Activated CD8-positive, alpha-beta T cell treated with anti-CD3 and anti-CD28 coated beads, Interleukin-2, amount 10 ng/mL, durations not matched to agents 7 days and 5 days (primary cell): ENCODE data around the gene GREB1. TPM values are rescaled to one million over a fixed set of nuclear protein-coding genes. Genes with fewer than 3 reads are reported as not detected.

Experiments used
- ATAC-seq: fragments of 150-1000 bp; cut with Tn5 transposase; one replicate; pipeline ENCODE4 v1.10.0; 2021; ENCODE audit warnings: moderate library complexity
- CTCF ChIA-PET: fragments of 350-600 bp; sonication (Branson Sonifier 250); formaldehyde crosslinking; loops from one replicate; lab custom pipeline; 2021; ENCODE audit warnings: antibody characterized with exemption; lab: Charles Lee
- POLR2A ChIA-PET: fragments of 350-600 bp; sonication (Branson Sonifier 250); formaldehyde crosslinking; loops from one replicate; lab custom pipeline; 2021; ENCODE audit warnings: antibody characterized with exemption; lab: Charles Lee
- DNase-seq: peaks from one replicate; pipeline ENCODE4 v3.0.0-alpha.2; 2020
- H3K27ac Mint-ChIP-seq: one replicate; pipeline ENCODE4 v1.8.0; 2021; ENCODE audit warnings: mild to moderate bottlenecking, mixed read lengths
- H3K27me3 Mint-ChIP-seq: one replicate; pipeline ENCODE4 v1.8.0; 2021; ENCODE audit warnings: low read depth, mixed read lengths
- H3K36me3 Mint-ChIP-seq: one replicate; pipeline ENCODE4 v1.8.0; 2021; ENCODE audit warnings: low read depth, mixed read lengths
- H3K4me1 Mint-ChIP-seq: one replicate; pipeline ENCODE4 v1.8.0; 2021; ENCODE audit warnings: low read depth, mixed read lengths
- H3K4me3 Mint-ChIP-seq: one replicate; pipeline ENCODE4 v1.8.0; 2021; ENCODE audit warnings: mild to moderate bottlenecking, mixed read lengths
- H3K9me3 Mint-ChIP-seq: one replicate; pipeline ENCODE4 v1.8.0; 2022; ENCODE audit warnings: mixed read lengths; ENCODE audit not compliant: insufficient read depth
- total RNA-seq, 2 experiments: library from RNA; stranded (reverse); gene quantifications; one replicate each; pipeline ENCODE4 v1.2.3, GENCODE V29; 2021

GREB1 gene
- total RNA-seq, 2 experiments from 2014 or later: 0.42 to 0.68 TPM

- H3K4me1 Mint-ChIP-seq: peaks cover 8% of the 10 kb centered on the region
- ATAC-seq (no peak), DNase-seq (no peak)
- peaks cover 3% of the 10 kb centered on the region for H3K27me3 Mint-ChIP-seq
- no peaks in the 10 kb centered on the region for H3K36me3 Mint-ChIP-seq
- POLR2A ChIA-PET: no interaction called here
- CTCF ChIA-PET: interaction anchor here (1.1 to 1.8 kb wide), 2 partner anchors 81 to 84 kb away, joined by 4 to 6 read pairs; no protein-coding TSS in a partner anchor
- H3K4me3 Mint-ChIP-seq: no peak overlapping the region
- no peaks in the 10 kb centered on the region for H3K9me3 Mint-ChIP-seq
- no peak overlapping the region for H3K27ac Mint-ChIP-seq
These were observed 33.0 kb upstream of the GREB1 start for GRCh38 chr2:11500702-11501303.

- Mint-ChIP-seq H3K9me3 (no peaks in the 10 kb centered on the region), H3K27ac (no peak overlapping the region), H3K4me3 (no peak overlapping the region), H3K4me1 (peaks cover 8% of the 10 kb centered on the region), H3K36me3 (no peaks in the 10 kb centered on the region), H3K27me3 (peaks cover 3% of the 10 kb centered on the region)
- no peak for DNase-seq
- ATAC-seq: no peak
- ChIA-PET CTCF (interaction anchor here (0.9 kb wide), 1 partner anchor 13 kb away, joined by 3 read pairs; no protein-coding TSS in a partner anchor), POLR2A (no interaction called here)
These were observed 31.0 kb upstream of the GREB1 start for GRCh38 chr2:11502740-11503292.

DNA sequence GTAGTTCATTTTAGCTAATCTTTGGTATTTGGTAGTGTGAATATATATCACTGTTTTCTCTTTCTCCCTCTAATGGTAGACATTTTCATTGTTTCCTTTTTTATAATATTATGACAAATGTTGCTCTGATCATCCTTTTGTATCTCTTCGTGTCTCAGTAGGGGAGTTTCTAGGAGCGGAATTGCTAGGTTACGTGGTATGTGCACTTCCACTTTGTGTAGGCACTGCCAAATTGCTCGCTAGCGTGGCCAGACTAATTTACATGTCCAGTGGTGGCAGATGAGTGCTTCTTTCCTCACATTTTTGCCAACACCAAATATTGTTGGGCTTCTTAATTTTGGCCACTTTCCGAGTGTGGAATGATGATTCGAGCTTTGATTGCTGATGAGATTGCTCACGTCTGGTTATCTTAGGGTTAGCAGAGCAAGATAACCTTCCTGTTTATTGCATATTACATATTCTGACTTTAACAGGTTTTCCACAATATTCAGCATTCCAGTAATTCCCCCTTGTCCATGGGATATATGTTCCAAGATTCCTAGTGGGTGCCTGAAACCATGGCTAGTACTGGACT lies 30.4 kb upstream of the GREB1 start:
- peaks cover 3% of the 10 kb centered on the region for H3K27me3 Mint-ChIP-seq
- no peaks in the 10 kb centered on the region for H3K36me3 Mint-ChIP-seq
- peaks cover 8% of the 10 kb centered on the region for H3K4me1 Mint-ChIP-seq
- H3K4me3 Mint-ChIP-seq: no peak overlapping the region
- no peak for ATAC-seq
- no peak for DNase-seq
- ChIA-PET CTCF (interaction anchor here (0.9 kb wide), 1 partner anchor 12 kb away, joined by 3 read pairs; no protein-coding TSS in a partner anchor), POLR2A (no interaction called here)
- no peak overlapping the region for H3K27ac Mint-ChIP-seq
- no peaks in the 10 kb centered on the region for H3K9me3 Mint-ChIP-seq

DNA sequence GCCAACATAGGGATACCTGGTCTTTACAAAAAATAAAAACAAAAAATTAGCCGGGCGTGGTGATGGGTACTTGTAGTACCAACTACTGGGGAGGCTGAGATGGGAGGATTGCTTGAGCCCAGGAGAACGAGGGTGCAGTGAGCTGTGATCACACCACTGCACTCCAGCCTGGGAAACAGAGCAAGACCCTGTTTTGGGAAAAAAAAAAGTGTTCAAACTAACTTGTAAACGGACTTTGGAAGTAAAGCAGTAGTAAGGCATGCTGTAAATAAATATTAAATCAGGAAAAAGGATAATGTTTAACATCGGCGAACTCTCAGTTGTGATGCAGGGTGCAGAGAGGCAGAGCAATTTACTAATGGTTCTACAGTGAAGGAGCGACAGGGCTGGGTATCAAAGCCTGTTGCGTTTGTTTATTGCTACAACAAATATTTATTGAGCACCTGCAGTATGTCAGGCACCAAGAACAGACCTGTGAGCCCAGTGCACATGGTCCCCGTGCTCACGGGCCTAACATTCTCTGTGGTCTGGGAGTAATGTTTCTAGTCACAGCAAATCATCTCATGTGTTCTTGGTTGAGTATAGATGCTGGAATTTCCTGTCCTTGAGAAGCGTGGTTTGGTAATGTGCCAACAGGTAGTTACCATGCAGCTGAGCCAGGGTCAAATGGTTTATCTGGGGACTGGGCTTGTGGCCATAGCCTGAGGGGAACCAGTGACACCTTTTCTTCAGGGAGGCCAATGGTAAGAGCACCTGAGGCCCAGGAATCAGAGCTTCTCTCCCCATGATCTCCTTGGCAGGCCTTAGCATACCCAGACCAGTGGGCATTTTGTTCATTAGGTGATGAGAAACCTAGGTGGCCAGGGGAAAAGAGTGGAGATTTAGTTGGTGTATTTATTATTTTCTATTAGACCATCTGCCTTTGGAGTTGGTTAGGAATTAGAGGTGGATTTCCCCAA lies 27.9 kb upstream of the GREB1 start:
- Mint-ChIP-seq H3K27ac (no peak overlapping the region), H3K27me3 (peaks cover 3% of the 10 kb centered on the region), H3K4me3 (no peak overlapping the region), H3K9me3 (no peaks in the 10 kb centered on the region), H3K36me3 (no peaks in the 10 kb centered on the region), H3K4me1 (peaks cover 2% of the 10 kb centered on the region)
- no peak for DNase-seq
- POLR2A ChIA-PET: no interaction called here
- ATAC-seq: no peak
- CTCF ChIA-PET: no interaction called here

DNA sequence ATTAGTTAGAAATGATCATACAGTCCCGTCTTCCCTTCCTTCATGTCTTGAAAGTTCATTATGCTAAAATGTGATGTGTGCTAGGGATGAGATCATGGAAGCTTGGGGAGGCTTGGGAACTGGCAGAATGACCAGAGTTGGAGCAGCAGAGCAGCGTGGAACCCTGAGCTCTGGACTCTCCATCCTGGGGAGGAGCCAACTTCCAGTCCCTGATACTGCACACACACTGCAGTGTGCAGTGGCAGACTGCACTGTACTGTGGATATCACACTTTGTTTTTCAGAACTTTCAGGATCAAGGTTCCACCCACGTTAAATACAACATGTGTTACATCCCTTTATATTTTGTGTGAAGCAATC lies 27.3 kb upstream of the GREB1 start:
- no peaks in the 10 kb centered on the region for H3K9me3 Mint-ChIP-seq
- no peaks in the 10 kb centered on the region for H3K36me3 Mint-ChIP-seq
- DNase-seq (no peak), ATAC-seq (no peak)
- CTCF ChIA-PET: no interaction called here
- POLR2A ChIA-PET: no interaction called here
- no peak overlapping the region for H3K4me3 Mint-ChIP-seq
- no peaks in the 10 kb centered on the region for H3K4me1 Mint-ChIP-seq
- peaks cover 7% of the 10 kb centered on the region for H3K27me3 Mint-ChIP-seq
- no peak overlapping the region for H3K27ac Mint-ChIP-seq

- no peak overlapping the region for H3K27ac Mint-ChIP-seq
- DNase-seq (no peak), ATAC-seq (no peak)
- POLR2A ChIA-PET: no interaction called here
- CTCF ChIA-PET: no interaction called here
- peaks cover 10% of the 10 kb centered on the region for H3K27me3 Mint-ChIP-seq
- H3K4me3 Mint-ChIP-seq: no peak overlapping the region
- H3K9me3 Mint-ChIP-seq: no peaks in the 10 kb centered on the region
- no peaks in the 10 kb centered on the region for H3K4me1 Mint-ChIP-seq
- no peaks in the 10 kb centered on the region for H3K36me3 Mint-ChIP-seq
These were observed 26.3 kb upstream of the GREB1 start for GRCh38 chr2:11507517-11507916.

- Mint-ChIP-seq H3K4me1 (no peaks in the 10 kb centered on the region), H3K27me3 (peaks cover 7% of the 10 kb centered on the region), H3K9me3 (no peaks in the 10 kb centered on the region), H3K36me3 (no peaks in the 10 kb centered on the region), H3K4me3 (no peak overlapping the region), H3K27ac (no peak overlapping the region)
- no peak for ATAC-seq
- ChIA-PET POLR2A (no interaction called here), CTCF (no interaction called here)
- no peak for DNase-seq
These were observed 25.6 kb upstream of the GREB1 start for GRCh38 chr2:11508279-11508678.

GRCh38 chr2:11509657-11510360 lies 24.0 kb upstream of the GREB1 start:
- H3K4me3 Mint-ChIP-seq: no peak overlapping the region
- H3K27me3 Mint-ChIP-seq: peaks cover 9% of the 10 kb centered on the region
- ChIA-PET POLR2A (no interaction called here), CTCF (no interaction called here)
- ATAC-seq (no peak), DNase-seq (no peak)
- H3K36me3 Mint-ChIP-seq: no peaks in the 10 kb centered on the region
- no peaks in the 10 kb centered on the region for H3K9me3 Mint-ChIP-seq
- no peak overlapping the region for H3K27ac Mint-ChIP-seq
- H3K4me1 Mint-ChIP-seq: no peaks in the 10 kb centered on the region

DNA sequence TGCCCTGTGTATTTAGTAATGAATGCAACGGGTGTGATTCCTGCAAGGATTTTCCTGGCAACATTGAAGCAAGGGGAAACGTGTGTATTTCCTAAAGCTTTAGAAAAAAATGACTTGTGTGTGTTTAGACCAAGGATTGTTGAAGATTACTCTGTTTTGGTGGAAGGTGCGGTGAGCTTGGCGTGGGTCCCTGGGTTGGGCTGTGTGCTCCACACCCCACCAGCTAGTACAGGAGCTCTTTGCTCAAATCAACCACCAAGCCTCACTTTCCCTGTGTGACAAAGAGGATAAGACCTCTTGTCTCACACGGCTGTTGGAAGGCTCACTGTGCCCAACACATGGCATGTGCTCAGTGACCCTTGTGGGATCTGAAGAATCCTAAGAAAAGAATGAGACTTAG lies 21.4 kb upstream of the GREB1 start:
- Mint-ChIP-seq H3K4me1 (no peaks in the 10 kb centered on the region), H3K36me3 (no peaks in the 10 kb centered on the region), H3K9me3 (no peaks in the 10 kb centered on the region), H3K4me3 (no peak overlapping the region), H3K27ac (no peak overlapping the region), H3K27me3 (peaks cover 12% of the 10 kb centered on the region)
- ChIA-PET POLR2A (no interaction called here), CTCF (no interaction called here)
- ATAC-seq (no peak), DNase-seq (no peak)

GRCh38 chr2:11513319-11513718 lies 20.5 kb upstream of the GREB1 start:
- H3K4me1 Mint-ChIP-seq: no peaks in the 10 kb centered on the region
- DNase-seq (no peak), ATAC-seq (no peak)
- H3K36me3 Mint-ChIP-seq: no peaks in the 10 kb centered on the region
- ChIA-PET CTCF (interaction anchor here (1.1 kb wide), 1 partner anchor 69 kb away, joined by 3 read pairs; no protein-coding TSS in a partner anchor), POLR2A (no interaction called here)
- H3K9me3 Mint-ChIP-seq: no peaks in the 10 kb centered on the region
- H3K27ac Mint-ChIP-seq: no peak overlapping the region
- H3K27me3 Mint-ChIP-seq: peaks cover 12% of the 10 kb centered on the region
- no peak overlapping the region for H3K4me3 Mint-ChIP-seq

- POLR2A ChIA-PET: no interaction called here
These were observed 19.6 kb upstream of the GREB1 start for GRCh38 chr2:11514081-11514730.

More at GRCh38 chr2:11514081-11514730, 19.6 kb upstream of the GREB1 start:
- H3K27ac Mint-ChIP-seq: no peak overlapping the region
- ATAC-seq: no peak
- no peak overlapping the region for H3K4me3 Mint-ChIP-seq
- no peaks in the 10 kb centered on the region for H3K9me3 Mint-ChIP-seq
- CTCF ChIA-PET: no interaction called here
- DNase-seq: no peak
- H3K36me3 Mint-ChIP-seq: no peaks in the 10 kb centered on the region
- no peaks in the 10 kb centered on the region for H3K4me1 Mint-ChIP-seq
- H3K27me3 Mint-ChIP-seq: peaks cover 12% of the 10 kb centered on the region
